Measurements from ENCODE around the gene CAMK4. TPM values are rescaled to one million over a fixed set of nuclear protein-coding genes. Genes with fewer than 3 reads are reported as not detected.

The CAMK4 gene
- total and polyA plus RNA-seq, 8 donors, result 1.0 to 18.3 (median 14.8) TPM

GRCh38 chr5:111511174-111511830, 287.1 kb downstream of the CAMK4 start:
- no peaks in the 10 kb centered on the region for H3K9me3 ChIP-seq
- H3K4me3 ChIP-seq, result peak overlapping the region; percentile 77 to 91
- H3K27ac ChIP-seq, result peak overlapping the region; percentile 92 to 93
- H3K27me3 ChIP-seq, result no peaks in the 10 kb centered on the region
- no peak for TF ChIP-seq CTCF (IDR thresholded peaks at IDR 0.05)
- ATAC-seq (no peak), DNase-seq (no peak)
- intact Hi-C loops (cut with DNase I), result no loop called here
- H3K4me1 ChIP-seq, result peaks cover 0 to 39% of the 10 kb centered on the region in 2 donors
- H3K36me3 ChIP-seq, result no peaks in the 10 kb centered on the region

GRCh38 chr5:111511831-111512374, 287.7 kb downstream of the CAMK4 start:
- no peak for DNase-seq
- intact Hi-C loops (cut with DNase I), result no loop called here
- H3K4me1 ChIP-seq, result peaks cover 0 to 39% of the 10 kb centered on the region in 2 donors
- no peaks in the 10 kb centered on the region for H3K9me3 ChIP-seq
- no peaks in the 10 kb centered on the region for H3K36me3 ChIP-seq
- H3K27me3 ChIP-seq, result no peaks in the 10 kb centered on the region
- peak overlapping the region; percentile 92 to 93 for H3K27ac ChIP-seq
- TF ChIP-seq CTCF (IDR thresholded peaks at IDR 0.05), result no peak
- peak; percentile 31 for ATAC-seq
- H3K4me3 ChIP-seq, result peak overlapping the region; percentile 77 to 91

GRCh38 chr5:111512375-111513130, 288.4 kb downstream of the CAMK4 start, which contains the start of gene STARD4:
Gene STARD4, minus strand, starts transcription at chr5:111512535. Its CDS starts 5,102 bp downstream, at chr5:111507433.
- ATAC-seq (peak; percentile 98), DNase-seq (peak; percentile 89 to 96 (median 96))
- TF ChIP-seq CTCF (IDR thresholded peaks at IDR 0.05), result no peak
- H3K9me3 ChIP-seq, result no peaks in the 10 kb centered on the region
- no peaks in the 10 kb centered on the region for H3K36me3 ChIP-seq
- intact Hi-C loops (cut with DNase I), result no loop called here
- H3K27ac ChIP-seq, result peak within 1 kb of the TSS; percentile 92 to 93
- peak within 1 kb of the TSS; percentile 77 to 91 for H3K4me3 ChIP-seq
- no peaks in the 10 kb centered on the region for H3K27me3 ChIP-seq
- peaks cover 0 to 39% of the 10 kb centered on the region in 2 donors for H3K4me1 ChIP-seq

- intact Hi-C loops (cut with DNase I), result no loop called here
- H3K4me3 ChIP-seq, result peak overlapping the region; percentile 77 to 91
- no peak for TF ChIP-seq CTCF (IDR thresholded peaks at IDR 0.05)
- ATAC-seq (no peak), DNase-seq (peak in 1 of 4 donors; percentile 41)
- no peaks in the 10 kb centered on the region for H3K27me3 ChIP-seq
- peak overlapping the region; percentile 92 to 93 for H3K27ac ChIP-seq
- H3K9me3 ChIP-seq, result no peaks in the 10 kb centered on the region
- H3K4me1 ChIP-seq, result peaks cover 0 to 36% of the 10 kb centered on the region in 2 donors
- no peaks in the 10 kb centered on the region for H3K36me3 ChIP-seq
These were observed 288.9 kb downstream of the CAMK4 start for GRCh38 chr5:111513131-111513520.

GRCh38 chr5:111514087-111514486, 289.9 kb downstream of the CAMK4 start:
- DNase-seq, result no peak
- Histone ChIP-seq H3K9me3 (no peaks in the 10 kb centered on the region), H3K36me3 (no peaks in the 10 kb centered on the region), H3K4me1 (peaks cover 0 to 28% of the 10 kb centered on the region in 2 donors), H3K4me3 (no peak overlapping the region), H3K27me3 (no peaks in the 10 kb centered on the region), H3K27ac (peak overlapping the region in 1 of 2 donors; percentile 92)
- intact Hi-C loops (cut with DNase I), result no loop called here
- ATAC-seq, result no peak
- TF ChIP-seq CTCF (IDR thresholded peaks at IDR 0.05), result no peak
